HG03442 (cell line): ENCODE data around the gene NCBP2L.

ENCODE experiments used
- ATAC-seq: cut with Tn5 transposase; IDR thresholded peaks from one replicate; pipeline ENCODE4 v1.9.1; 2021; ENCODE audit warnings: mild to moderate bottlenecking, moderate library complexity; ENCODE audit not compliant: unreplicated experiment

NCBP2L gene

GRCh38 chrX:107777536-107777832, at the start of gene NCBP2L:
NCBP2L (plus strand) TSS chrX:107777733; CDS start chrX:107794221, 16,488 bp downstream.
- no peak for ATAC-seq

DNA sequence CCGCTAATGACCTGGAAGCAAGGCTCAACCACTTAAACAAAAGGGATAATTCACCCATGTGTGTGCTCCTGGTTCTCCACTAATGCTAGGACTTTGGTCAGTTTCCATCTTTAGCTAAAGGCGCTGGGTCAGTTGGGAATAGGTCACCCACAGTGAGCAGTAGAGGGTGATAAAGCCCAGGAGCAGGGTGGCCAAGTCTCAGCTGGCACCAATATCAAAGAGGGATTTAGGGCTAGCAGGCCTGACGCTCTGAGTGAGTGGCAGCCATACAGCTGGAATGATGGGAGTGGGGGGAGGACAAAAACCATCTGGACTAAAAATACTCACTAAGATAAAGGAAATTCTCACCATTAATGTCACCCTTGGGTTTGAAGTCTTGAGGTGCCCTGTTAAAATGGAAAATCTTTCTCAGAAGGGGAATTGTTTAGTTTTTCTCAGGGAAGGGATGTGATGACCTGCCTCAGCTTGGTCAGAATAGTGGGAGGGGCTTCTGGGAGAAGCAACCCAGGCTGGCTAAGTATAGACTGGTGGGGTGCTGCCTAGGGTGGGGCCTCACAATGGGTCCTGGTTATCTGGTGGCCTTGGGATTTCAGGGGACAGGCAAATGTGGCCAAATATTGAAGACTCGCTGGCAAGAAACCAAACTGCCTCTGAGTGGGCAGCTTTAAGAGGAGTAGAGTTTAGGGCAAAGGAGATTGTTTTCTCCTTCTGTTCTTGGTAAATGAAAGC, 49.0 kb upstream of the NCBP2L start:
- no peak for ATAC-seq

GRCh38 chrX:107729558-107730297, 47.8 kb upstream of the NCBP2L start:
- ATAC-seq: peak; percentile 85

- ATAC-seq: no peak
Observed at GRCh38 chrX:107730298-107730655, 47.3 kb upstream of the NCBP2L start.

- ATAC-seq: no peak
Observed at GRCh38 chrX:107730991-107731766, 46.4 kb upstream of the NCBP2L start.

DNA sequence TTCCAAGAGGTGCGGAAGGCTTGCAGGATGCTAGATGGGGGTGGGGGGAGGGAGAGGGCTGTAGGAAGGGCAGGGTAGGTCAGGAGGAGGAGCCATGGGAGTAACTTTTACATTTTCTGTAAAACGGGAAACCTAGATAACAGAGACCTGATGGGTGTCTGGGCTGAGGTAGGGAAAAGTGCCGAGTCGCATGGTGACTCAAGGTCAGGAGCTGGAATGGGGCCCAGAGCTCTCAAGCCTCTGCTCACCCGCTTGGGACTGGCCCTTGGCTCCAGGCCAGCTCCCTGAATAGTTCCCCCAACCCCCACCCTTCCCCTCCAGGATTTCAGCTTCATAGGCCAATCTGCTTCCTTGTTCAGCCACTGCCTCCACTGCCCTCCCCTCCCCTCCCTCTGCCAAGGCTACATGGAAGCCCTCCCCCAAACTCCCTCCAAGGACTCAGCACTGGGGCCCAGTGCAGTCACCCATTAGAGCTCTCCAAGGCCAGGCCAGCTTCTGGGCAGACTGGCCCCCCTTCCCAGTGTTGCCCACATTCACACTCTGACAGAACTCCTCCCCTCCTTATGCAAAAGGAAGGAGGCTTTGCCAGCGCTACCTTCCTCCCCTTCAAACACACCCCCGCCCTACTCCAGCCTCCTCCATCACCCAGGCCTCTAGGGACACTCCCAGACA, 45.6 kb upstream of the NCBP2L start:
- ATAC-seq: no peak

DNA sequence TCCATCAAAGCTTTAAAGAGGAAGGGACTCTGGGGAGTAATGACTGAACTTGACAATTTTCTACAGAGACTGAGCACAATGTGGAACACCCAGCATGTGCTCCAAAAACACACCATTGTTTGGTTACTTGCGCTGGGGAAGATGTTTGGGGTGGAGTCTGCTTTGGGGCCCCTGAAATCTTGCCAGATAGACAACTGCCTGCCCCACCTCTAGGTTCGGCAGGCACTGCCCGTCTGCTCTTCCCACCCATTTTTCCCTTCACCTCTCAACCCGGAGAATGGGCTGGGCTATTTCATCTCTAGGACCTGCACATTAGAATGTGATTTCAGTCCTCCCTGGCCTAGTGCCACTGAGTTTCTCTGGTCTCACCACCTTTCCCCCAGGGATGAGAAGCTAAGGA, 43.8 kb upstream of the NCBP2L start:
- ATAC-seq: no peak

GRCh38 chrX:107734646-107735045, 42.9 kb upstream of the NCBP2L start:
- ATAC-seq: no peak

DNA sequence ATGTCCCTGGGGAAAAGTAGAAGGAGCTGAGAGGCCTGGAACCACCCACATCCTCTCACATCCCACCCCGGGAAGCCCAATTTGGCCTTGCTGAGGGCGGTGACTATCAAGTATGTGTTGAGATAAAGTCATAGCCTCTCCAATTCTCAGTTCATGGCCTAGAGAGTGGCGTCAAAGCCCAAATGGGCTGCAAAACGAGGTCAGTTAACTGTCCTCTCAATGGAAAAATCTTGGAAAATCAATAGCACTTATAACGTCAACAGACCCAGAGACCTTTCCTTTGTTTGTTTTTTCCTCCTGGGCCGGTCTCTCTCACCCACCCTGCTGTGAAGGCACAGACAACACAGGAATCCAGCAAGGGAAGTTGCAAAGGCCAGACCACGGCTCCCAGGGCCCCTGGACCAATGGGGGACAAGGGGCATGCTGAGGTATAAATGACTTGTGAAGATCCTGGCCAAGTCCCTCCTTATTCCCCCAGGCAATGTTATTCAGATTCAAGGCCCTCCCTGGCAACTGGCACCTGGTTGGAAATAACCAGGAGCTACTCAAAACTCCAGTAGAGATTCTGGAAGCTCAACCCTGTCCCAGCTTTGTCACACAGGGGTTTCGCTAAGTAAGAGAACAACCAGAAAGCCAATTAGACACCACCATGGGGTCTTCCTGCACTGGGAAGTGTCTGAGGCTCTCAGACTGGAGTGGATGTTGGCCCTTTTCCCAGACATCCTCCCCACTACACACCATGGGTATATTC, 40.6 kb upstream of the NCBP2L start:
- ATAC-seq: no peak

DNA sequence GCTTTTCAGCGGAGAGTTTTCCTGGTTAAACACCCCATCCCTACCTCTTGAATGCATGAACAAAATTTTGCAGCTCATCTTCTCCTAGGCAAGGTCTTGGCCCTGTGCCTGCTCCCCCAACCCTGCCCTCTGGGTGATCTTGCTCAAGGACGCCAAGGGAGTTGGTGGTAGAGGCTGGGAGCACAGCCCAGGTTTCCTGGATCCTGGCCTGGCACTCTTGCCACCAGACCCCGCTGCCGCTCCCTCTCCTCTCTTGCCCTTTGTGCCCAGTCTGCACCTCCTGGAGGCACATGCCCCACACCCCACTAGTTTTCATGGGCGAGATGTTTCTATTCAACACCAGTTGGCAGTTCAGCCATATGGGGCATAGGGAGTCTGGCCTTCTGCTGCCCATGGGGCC, 39.3 kb upstream of the NCBP2L start:
- no peak for ATAC-seq

DNA sequence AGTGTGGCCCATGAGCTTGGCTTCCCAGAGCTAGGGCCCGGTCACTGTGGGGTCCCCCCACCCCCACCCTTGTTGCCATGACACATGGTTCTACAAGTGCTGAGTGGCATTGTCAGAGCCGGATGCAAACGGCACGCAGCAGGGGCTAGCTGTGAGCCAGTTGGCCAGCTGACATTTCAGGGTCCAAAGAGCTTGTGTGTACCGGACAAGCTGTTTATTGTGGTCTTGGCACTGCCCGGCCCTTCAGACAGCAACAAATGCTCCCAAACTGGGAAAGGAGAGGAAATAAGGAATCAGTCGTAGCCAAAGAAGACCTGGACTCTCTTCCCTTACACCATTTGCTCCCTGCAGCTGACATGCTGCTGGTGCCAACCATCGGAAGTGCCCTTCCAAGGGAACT, 38.8 kb upstream of the NCBP2L start:
- no peak for ATAC-seq

DNA sequence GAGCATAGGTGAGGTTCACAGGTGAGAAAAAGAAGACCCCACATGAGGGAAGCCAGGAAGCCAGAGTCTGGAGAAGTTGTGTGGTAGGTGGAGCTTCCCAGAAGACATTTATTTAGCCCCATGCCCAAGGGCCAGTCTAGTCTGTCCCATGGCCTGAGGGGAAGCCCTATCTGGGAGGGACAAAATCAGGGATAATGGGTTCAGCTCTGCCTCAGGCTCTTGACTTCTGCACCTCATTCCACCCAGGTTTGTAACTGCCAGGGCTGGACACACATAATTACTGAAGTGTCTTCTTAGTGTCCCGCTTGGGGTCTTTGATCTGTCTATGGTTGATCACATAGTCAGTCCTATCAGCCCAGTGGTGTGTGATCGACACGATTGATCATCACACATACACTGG, 38.0 kb upstream of the NCBP2L start:
- ATAC-seq: no peak

- ATAC-seq: peak; percentile 22
Observed at GRCh38 chrX:107741404-107741790, 36.1 kb upstream of the NCBP2L start.

DNA sequence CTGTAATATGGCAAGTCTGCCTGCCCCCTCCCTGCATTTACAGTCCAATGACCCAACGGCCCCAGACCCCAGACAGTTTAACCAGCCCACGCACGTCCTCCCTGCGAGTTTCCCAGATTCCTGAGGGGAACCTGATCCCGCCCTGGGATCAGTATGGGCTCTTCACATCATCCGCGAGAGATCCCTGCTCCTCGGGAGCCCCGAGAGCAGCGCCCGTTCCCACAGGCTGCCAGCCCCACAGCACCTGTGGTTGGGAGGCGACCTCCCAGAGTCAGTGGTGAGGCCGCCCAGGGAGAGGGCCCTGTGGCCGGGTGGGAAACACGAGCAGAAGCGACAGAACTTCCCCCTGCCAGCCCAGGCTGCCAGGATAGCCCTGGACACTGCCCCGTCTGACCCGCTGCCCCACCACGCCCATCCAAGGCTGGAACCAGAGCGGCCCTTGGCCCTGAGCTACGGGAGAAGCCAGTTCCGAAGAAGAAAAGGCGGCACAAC, 34.8 kb upstream of the NCBP2L start:
- no peak for ATAC-seq

DNA sequence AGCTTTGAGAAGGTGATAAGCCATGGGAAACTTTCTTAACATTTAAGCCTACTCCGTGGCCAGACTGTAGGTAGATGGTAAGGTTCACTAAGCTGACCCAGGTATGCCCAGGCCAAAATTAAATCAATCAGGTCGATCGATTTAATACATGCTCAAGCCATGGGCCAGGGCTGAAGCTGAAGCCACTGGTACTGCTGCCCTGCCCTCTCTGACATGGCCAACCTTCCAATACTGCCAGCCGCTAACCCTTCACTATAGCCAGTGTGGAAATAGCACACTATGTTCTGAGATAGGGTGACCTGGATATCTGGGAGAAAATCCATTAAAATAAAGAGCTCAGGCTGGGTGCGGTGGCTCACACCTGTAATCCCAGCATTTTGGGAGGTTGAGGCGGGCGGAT, 33.5 kb upstream of the NCBP2L start:
- ATAC-seq: no peak

DNA sequence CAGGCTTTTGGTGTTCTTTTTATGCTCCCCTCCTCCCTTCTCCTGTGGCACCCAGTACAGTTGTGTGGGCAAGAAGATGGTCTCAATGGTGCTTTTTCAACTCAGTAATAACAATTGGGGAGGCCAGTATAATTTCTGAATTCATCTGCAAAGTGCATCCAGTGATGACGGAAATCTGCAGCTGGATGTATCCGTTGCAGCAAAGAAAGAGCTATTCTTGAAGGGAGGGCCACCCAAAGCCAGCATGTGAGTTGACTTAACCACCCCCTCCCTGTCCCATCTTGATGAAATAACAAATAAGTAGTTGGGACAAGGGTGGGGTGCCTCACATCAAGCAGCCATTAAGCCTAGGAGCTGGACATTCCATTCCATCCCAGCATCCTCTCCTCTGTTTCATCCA, 32.7 kb upstream of the NCBP2L start:
- no peak for ATAC-seq

DNA sequence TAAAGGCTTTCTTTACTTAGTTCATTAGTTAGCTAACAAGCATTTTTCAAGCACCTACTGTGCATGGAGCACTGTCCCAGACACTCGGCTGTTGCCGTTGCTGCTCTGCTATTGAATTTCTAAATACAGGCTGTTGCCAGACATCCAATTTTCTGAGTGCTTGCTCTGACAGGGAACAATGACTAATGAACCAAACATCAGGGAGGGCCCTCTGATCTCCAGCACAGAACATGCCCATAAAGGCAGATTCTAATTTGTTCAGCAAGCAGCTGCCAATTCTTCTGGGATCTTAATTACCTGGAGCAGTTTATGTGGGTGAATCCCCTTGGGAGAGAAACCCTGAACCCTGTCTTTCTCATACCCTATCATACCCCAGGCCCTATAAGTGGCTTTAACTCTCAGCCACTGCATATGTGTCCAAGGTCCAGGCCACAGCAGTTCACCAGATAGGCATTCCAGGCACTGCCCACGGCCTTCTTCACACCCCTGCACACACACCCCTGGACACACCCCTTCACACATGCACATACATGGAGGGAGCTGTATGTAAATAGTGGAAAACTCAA, 29.9 kb upstream of the NCBP2L start:
- ATAC-seq: no peak

- no peak for ATAC-seq
Observed at GRCh38 chrX:107748506-107748905, 29.0 kb upstream of the NCBP2L start.

- no peak for ATAC-seq
Observed at GRCh38 chrX:107750263-107750662, 27.3 kb upstream of the NCBP2L start.

GRCh38 chrX:107750861-107751445, 26.6 kb upstream of the NCBP2L start:
- no peak for ATAC-seq
